ENCODE data around the gene EPHA8. TPM values are rescaled to one million over a fixed set of nuclear protein-coding genes. Genes with fewer than 3 reads are reported as not detected.

Gene EPHA8
- total RNA-seq, 1 experiment from 2014 or later, result not detected

- no peak for TF ChIP-seq CTCF (IDR thresholded peaks at IDR 0.05; ENCODE audit: insufficient read depth in 1 of 2, low read depth in 1 of 2, low read length in 1 of 2, severe bottlenecking in 1 of 2, unreplicated experiment in 1 of 2)
- Mint-ChIP-seq H3K4me3 (ENCODE audit: unreplicated experiment) (no peak overlapping the region), H3K27me3 (ENCODE audit: insufficient read depth, unreplicated experiment) (no peaks in the 10 kb centered on the region), H3K36me3 (ENCODE audit: insufficient read depth, unreplicated experiment) (no peaks in the 10 kb centered on the region), H3K9me3 (ENCODE audit: unreplicated experiment) (no peaks in the 10 kb centered on the region), H3K27ac (ENCODE audit: unreplicated experiment) (no peak overlapping the region), H3K4me1 (ENCODE audit: low read depth, unreplicated experiment) (no peaks in the 10 kb centered on the region)
- no peaks in the 10 kb centered on the region for H3K27me3 ChIP-seq (replicated peaks; ENCODE audit: control insufficient read depth, insufficient read depth, low read length)
- POLR2A ChIA-PET, result no interaction called here
- H3K4me3 ChIP-seq (ENCODE audit: low read depth, low read length), result no peak overlapping the region
- intact Hi-C loops (cut with micrococcal nuclease; ENCODE audit: unreplicated experiment), result no loop called here
- BruUV-seq (replicated peaks), result no TSS peak
- no peaks in the 10 kb centered on the region for H3K36me3 ChIP-seq (ENCODE audit: control insufficient read depth, insufficient read depth, low read length)
- H3K9me3 ChIP-seq, result no peaks in the 10 kb centered on the region
- no peaks in the 10 kb centered on the region for H3K4me1 ChIP-seq
- CTCF ChIA-PET, result no interaction called here
- DNase-seq, result no peak
Observed at GRCh38 chr1:22636927-22637326, 73.6 kb downstream of the EPHA8 start.

GRCh38 chr1:22637907-22638445 lies 74.7 kb downstream of the EPHA8 start:
- no TSS peak for BruUV-seq (replicated peaks)
- TF ChIP-seq CTCF (IDR thresholded peaks at IDR 0.05; ENCODE audit: insufficient read depth in 1 of 2, low read depth in 1 of 2, low read length in 1 of 2, severe bottlenecking in 1 of 2, unreplicated experiment in 1 of 2), result no peak
- intact Hi-C loops (cut with micrococcal nuclease; ENCODE audit: unreplicated experiment), result no loop called here
- Mint-ChIP-seq H3K4me1 (ENCODE audit: low read depth, unreplicated experiment) (no peaks in the 10 kb centered on the region), H3K4me3 (ENCODE audit: unreplicated experiment) (no peak overlapping the region), H3K36me3 (ENCODE audit: insufficient read depth, unreplicated experiment) (no peaks in the 10 kb centered on the region), H3K27me3 (ENCODE audit: insufficient read depth, unreplicated experiment) (no peaks in the 10 kb centered on the region), H3K27ac (ENCODE audit: unreplicated experiment) (no peak overlapping the region), H3K9me3 (ENCODE audit: unreplicated experiment) (no peaks in the 10 kb centered on the region)
- no peak overlapping the region for H3K4me3 ChIP-seq (ENCODE audit: low read depth, low read length)
- no peaks in the 10 kb centered on the region for H3K27me3 ChIP-seq (replicated peaks; ENCODE audit: control insufficient read depth, insufficient read depth, low read length)
- H3K9me3 ChIP-seq, result no peaks in the 10 kb centered on the region
- no peaks in the 10 kb centered on the region for H3K4me1 ChIP-seq
- DNase-seq, result no peak
- POLR2A ChIA-PET, result no interaction called here
- CTCF ChIA-PET, result no interaction called here
- no peaks in the 10 kb centered on the region for H3K36me3 ChIP-seq (ENCODE audit: control insufficient read depth, insufficient read depth, low read length)

- no peaks in the 10 kb centered on the region for H3K9me3 Mint-ChIP-seq (ENCODE audit: unreplicated experiment)
- H3K27me3 ChIP-seq (replicated peaks; ENCODE audit: control insufficient read depth, insufficient read depth, low read length), result no peaks in the 10 kb centered on the region
- no peaks in the 10 kb centered on the region for H3K4me1 Mint-ChIP-seq (ENCODE audit: low read depth, unreplicated experiment)
- no TSS peak for BruUV-seq (replicated peaks)
- H3K27me3 Mint-ChIP-seq (ENCODE audit: insufficient read depth, unreplicated experiment), result no peaks in the 10 kb centered on the region
- H3K4me3 ChIP-seq (ENCODE audit: low read depth, low read length), result no peak overlapping the region
- H3K4me1 ChIP-seq, result no peaks in the 10 kb centered on the region
- no peak overlapping the region for H3K27ac Mint-ChIP-seq (ENCODE audit: unreplicated experiment)
- DNase-seq, result no peak
- H3K36me3 Mint-ChIP-seq (ENCODE audit: insufficient read depth, unreplicated experiment), result no peaks in the 10 kb centered on the region
- H3K4me3 Mint-ChIP-seq (ENCODE audit: unreplicated experiment), result no peak overlapping the region
- no peaks in the 10 kb centered on the region for H3K36me3 ChIP-seq (ENCODE audit: control insufficient read depth, insufficient read depth, low read length)
- intact Hi-C loops (cut with micrococcal nuclease; ENCODE audit: unreplicated experiment), result no loop called here
- H3K9me3 ChIP-seq, result no peaks in the 10 kb centered on the region
- CTCF ChIA-PET, result no interaction called here
- TF ChIP-seq CTCF (IDR thresholded peaks at IDR 0.05; ENCODE audit: insufficient read depth in 1 of 2, low read depth in 1 of 2, low read length in 1 of 2, severe bottlenecking in 1 of 2, unreplicated experiment in 1 of 2), result no peak
- POLR2A ChIA-PET, result no interaction called here
Observed at GRCh38 chr1:22638476-22639234, 75.4 kb downstream of the EPHA8 start.

Data from Caco-2 (cell line).